IMR-90 (cell line): Measurements from ENCODE around the gene PLCZ1. TPM values are rescaled to one million over a fixed set of nuclear protein-coding genes. Genes with fewer than 3 reads are reported as not detected.
A peak's percentile ranks its signal among the peaks of the same experiment; 100 is the strongest.

Source experiments
- ATAC-seq: fragments of 200-7000 bp; cut with Tn5 transposase; 2 replicates; pipeline ENCODE4 v1.9.1; 2020; ENCODE audit warnings: low read depth, mild to moderate bottlenecking, moderate library complexity
- BruUV-seq: library from RNA; stranded (reverse); fragments of 400-500 nt; replicated peaks from 2 replicates; lab custom pipeline; 2021; lab: Mats Ljungman, UMichigan
- CTCF ChIA-PET: fragments of 300-600 bp; formaldehyde crosslinking; extraction: SDS; loops from one replicate; lab custom pipeline; 2021; ENCODE audit warnings: antibody characterized with exemption; lab: Yijun Ruan, JAX
- POLR2A ChIA-PET: fragments of 300-600 bp; sonication (Branson Sonifier 250); formaldehyde crosslinking; loops from one replicate; lab custom pipeline; 2022; ENCODE audit warnings: antibody characterized with exemption; ENCODE audit not compliant: unreplicated experiment; lab: Charles Lee
- DNase-seq: peaks from one replicate; pipeline ENCODE4 v3.0.0; 2013
- H2AFZ ChIP-seq: replicated peaks from 2 replicates; pipeline ENCODE3; 2013; ENCODE audit warnings: low read length, mild to moderate bottlenecking; ENCODE audit not compliant: poor library complexity
- H2AK5ac ChIP-seq: 2 replicates; pipeline ENCODE4 v1.6.1; 2013; ENCODE audit warnings: low read depth, low read length, inconsistent platforms
- H2AK9ac ChIP-seq: replicated peaks from 2 replicates; pipeline ENCODE3; 2013; ENCODE audit warnings: mild to moderate bottlenecking, low read depth, low read length, moderate library complexity; ENCODE audit not compliant: poor library complexity
- H2BK120ac ChIP-seq: 2 replicates; pipeline ENCODE4 v1.6.1; 2013; ENCODE audit warnings: low read depth, low read length, inconsistent platforms
- H2BK15ac ChIP-seq: 3 replicates; pipeline ENCODE4 v1.6.1; 2013; ENCODE audit warnings: low read depth, low read length, inconsistent platforms
- H2BK20ac ChIP-seq: 2 replicates; pipeline ENCODE4 v1.6.1; 2013; ENCODE audit warnings: low read depth, mild to moderate bottlenecking, inconsistent platforms, low read length, moderate library complexity
- H2BK5ac ChIP-seq: 2 replicates; pipeline ENCODE4 v1.6.1; 2013; ENCODE audit warnings: mild to moderate bottlenecking, low read depth, low read length, inconsistent platforms; ENCODE audit not compliant: poor library complexity, severe bottlenecking
- H3K14ac ChIP-seq: replicated peaks from 2 replicates; pipeline ENCODE4 v1.6.1; 2013; ENCODE audit warnings: low read depth, low read length, inconsistent platforms
- H3K18ac ChIP-seq: 2 replicates; pipeline ENCODE4 v1.6.1; 2013; ENCODE audit warnings: low read depth, low read length, control low read depth
- H3K23ac ChIP-seq: 2 replicates; pipeline ENCODE4 v1.6.1; 2013; ENCODE audit warnings: low read depth, low read length, inconsistent platforms
- H3K27ac ChIP-seq: 2 replicates; pipeline ENCODE4 v1.5.1; 2013; ENCODE audit warnings: mild to moderate bottlenecking, control low read depth, low read length; ENCODE audit not compliant: insufficient read depth
- H3K27me3 ChIP-seq: 2 replicates; pipeline ENCODE4 v1.6.1; 2013; ENCODE audit warnings: low read length; ENCODE audit not compliant: control insufficient read depth, insufficient read depth
- H3K36me3 ChIP-seq: 2 replicates; pipeline ENCODE4 v1.6.1; 2013; ENCODE audit warnings: low read length, mixed read lengths; ENCODE audit not compliant: control insufficient read depth, insufficient read depth
- H3K4ac ChIP-seq: 2 replicates; pipeline ENCODE4 v1.6.1; 2013; ENCODE audit warnings: low read depth, low read length, inconsistent platforms
- H3K4me1 ChIP-seq: 2 replicates; pipeline ENCODE4 v1.6.1; 2013; ENCODE audit warnings: low read length, mixed read lengths; ENCODE audit not compliant: control insufficient read depth, insufficient read depth
- H3K4me2 ChIP-seq: 2 replicates; pipeline ENCODE4 v1.6.1; 2013; ENCODE audit warnings: low read depth, mild to moderate bottlenecking, control low read depth, low read length, moderate library complexity
- H3K4me3 ChIP-seq: 2 replicates; pipeline ENCODE4 v1.5.1; 2013; ENCODE audit warnings: low read depth, mild to moderate bottlenecking, control low read depth, low read length, moderate library complexity; ENCODE audit not compliant: insufficient read depth
- H3K56ac ChIP-seq: 2 replicates; pipeline ENCODE4 v1.6.1; 2013; ENCODE audit warnings: low read length, inconsistent platforms; ENCODE audit not compliant: insufficient read depth; ENCODE audit errors: extremely low read depth
- H3K79me1 ChIP-seq, 2 experiments: 2 replicates each; pipeline ENCODE4 v1.6.1; 2013; ENCODE audit warnings: low read length in 2 of 2, inconsistent platforms in 1 of 2, low read depth in 1 of 2
- H3K9ac ChIP-seq: 2 replicates; pipeline ENCODE4 v1.6.1; 2013; ENCODE audit warnings: low read depth, low read length, control low read depth
- H3K9me1 ChIP-seq: 2 replicates; pipeline ENCODE4 v1.6.1; 2013; ENCODE audit warnings: low read length, inconsistent platforms; ENCODE audit not compliant: insufficient read depth
- H3K9me3 ChIP-seq: 2 replicates; pipeline ENCODE4 v1.6.1; 2013; ENCODE audit warnings: low read length; ENCODE audit not compliant: control insufficient read depth, insufficient read depth
- H4K20me1 ChIP-seq: 2 replicates; pipeline ENCODE4 v1.6.1; 2013; ENCODE audit warnings: low read length, inconsistent platforms; ENCODE audit not compliant: insufficient read depth
- H4K5ac ChIP-seq: 2 replicates; pipeline ENCODE4 v1.6.1; 2013; ENCODE audit warnings: mild to moderate bottlenecking, low read depth, low read length, control low read depth
- H4K8ac ChIP-seq, 2 experiments: 2 replicates each; pipeline ENCODE4 v1.6.1; 2013; ENCODE audit warnings: low read depth in 2 of 2, low read length in 2 of 2, control low read depth in 1 of 2, inconsistent platforms in 1 of 2
- H4K91ac ChIP-seq: 2 replicates; pipeline ENCODE4 v1.6.1; 2013; ENCODE audit warnings: low read depth, low read length, inconsistent platforms; ENCODE audit not compliant: insufficient read depth
- BHLHE40 ChIP-seq: fragments of 150-350 bp; IDR thresholded peaks from 2 replicates; pipeline ENCODE4 v1.6.1; 2016; ENCODE audit warnings: mild to moderate bottlenecking, low read depth, low read length
- CHD1 ChIP-seq: IDR thresholded peaks from 2 replicates; pipeline ENCODE4 v1.6.1; 2012; ENCODE audit warnings: low read depth, low read length, improper control_type of control experiment
- MXI1 ChIP-seq: IDR thresholded peaks from 2 replicates; pipeline ENCODE4 v1.6.1; 2012; ENCODE audit warnings: low read depth, mild to moderate bottlenecking, low read length, moderate library complexity, borderline replicate concordance
- NFE2L2 ChIP-seq: fragments of 150-350 bp; IDR thresholded peaks from 2 replicates; pipeline ENCODE4 v1.6.1; 2016; ENCODE audit warnings: low read depth, mild to moderate bottlenecking, low read length
- WGBS, 2 experiments: methylation state at CpG; one replicate each; pipeline versions ENCODE4 v1.1.5 to v1.1.7; 2013; ENCODE audit warnings: missing lambda C conversion rate in 2 of 2; ENCODE audit not compliant: insufficient read length in 1 of 2; ENCODE audit errors: extremely low coverage in 2 of 2; 5-methylcytosine and 5-hydroxymethylcytosine counted together
- dilution Hi-C: fragments of 300-500 bp; cut with HindIII; formaldehyde crosslinking; loops from one replicate; pipeline ENCODE4 v1.14.3; 2018; ENCODE audit warnings: low sequenced_read_pairs; ENCODE audit not compliant: unreplicated experiment
- in situ Hi-C: fragments of 300-500 bp; cut with MboI; formaldehyde crosslinking; loops from 3 replicates; pipeline ENCODE4 v1.14.3; 2019; ENCODE audit warnings: low sequenced_read_pairs, inconsistent platforms, mixed read lengths
- intact Hi-C: fragments of 100-400 bp; cut with micrococcal nuclease; formaldehyde crosslinking; loops from 2 replicates; pipeline ENCODE4 v1.10.0; 2022
- polyA plus RNA-seq, 3 experiments: library from polyadenylated mRNA; depleted of rRNA; stranded (reverse); fragments of >200 nt; gene quantifications; 2 replicates each; pipeline ENCODE4 v1.2.3, GENCODE V29; 2012; ENCODE audit warnings: low replicate concordance in 1 of 3
- total RNA-seq: library from RNA; depleted of rRNA; stranded (reverse); fragments of >200 nt; gene quantifications from 2 replicates; pipeline ENCODE4 v1.2.3, GENCODE V29; 2012

PLCZ1 gene
- total and polyA plus RNA-seq, 2 of the 4 experiments (the other 2 are of a cell fraction), result not detected

DNA sequence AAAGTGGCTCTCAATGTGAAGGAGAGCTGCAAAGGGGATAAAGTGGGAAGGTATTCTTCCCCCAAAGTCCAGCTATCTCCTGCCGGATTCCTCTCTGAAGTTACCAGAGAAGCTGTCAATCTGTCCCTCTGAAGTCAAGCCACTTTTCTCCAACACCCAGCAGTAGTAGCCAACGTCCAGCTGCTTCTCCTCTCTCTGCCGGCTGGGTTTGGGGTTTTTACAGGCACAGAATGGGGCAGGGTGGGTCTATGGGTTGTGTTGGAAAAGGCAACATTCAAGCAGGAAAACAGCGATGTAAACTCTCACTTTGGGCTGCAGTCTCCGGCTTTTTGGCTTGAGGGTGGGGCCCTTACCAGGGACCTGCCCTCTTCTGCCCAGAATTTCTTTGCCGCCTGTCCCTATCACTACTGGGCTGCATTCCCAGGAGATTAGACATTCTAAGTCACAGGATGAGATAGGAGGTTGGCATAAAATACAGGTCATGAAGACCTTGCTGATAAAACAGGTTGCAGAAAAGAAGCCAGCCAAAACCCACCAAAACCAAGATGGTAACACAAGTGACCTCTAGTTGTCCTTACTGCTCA is 16.4 kb upstream of the PLCZ1 start:
- no peaks in the 10 kb centered on the region for H3K79me1 ChIP-seq
- H3K9ac ChIP-seq, result no peak overlapping the region
- H2BK5ac ChIP-seq, result no peak overlapping the region
- no peak overlapping the region for H2AK9ac ChIP-seq
- no peak overlapping the region for H3K4me2 ChIP-seq
- ChIA-PET POLR2A (no interaction called here), CTCF (no interaction called here)
- no peak overlapping the region for H2AFZ ChIP-seq
- peak overlapping the region; percentile 74 for H3K14ac ChIP-seq
- no peaks in the 10 kb centered on the region for H4K20me1 ChIP-seq
- peaks cover 16% of the 10 kb centered on the region for H3K4me1 ChIP-seq
- dilution Hi-C loops, result no loop called here
- intact Hi-C loops, result no loop called here
- H3K36me3 ChIP-seq, result no peaks in the 10 kb centered on the region
- H3K23ac ChIP-seq, result no peak overlapping the region
- H3K4ac ChIP-seq, result peak overlapping the region; percentile 65; the same call in 1 of the 2 replicates
- no TSS peak for BruUV-seq
- H3K27me3 ChIP-seq, result no peaks in the 10 kb centered on the region
- in situ Hi-C loops, result no loop called here
- DNase-seq (no peak), ATAC-seq (no peak)
- H3K4me3 ChIP-seq, result no peak overlapping the region
- peak overlapping the region; percentile 86 for H2BK120ac ChIP-seq
- peaks cover 18% of the 10 kb centered on the region for H3K9me1 ChIP-seq
- no peak overlapping the region for H3K27ac ChIP-seq
- H2BK20ac ChIP-seq, result peak overlapping the region; percentile 48
- H2AK5ac ChIP-seq, result no peak overlapping the region; the same call in 1 of the 2 replicates
- H4K5ac ChIP-seq, result no peak overlapping the region
- no CpG with 5 or more reads among the region's 6 CpGs for WGBS, 2 experiments
- H3K18ac ChIP-seq, result peak overlapping the region; percentile 30; the same call in 1 of the 2 replicates
- no peak overlapping the region for H3K56ac ChIP-seq
- H2BK15ac ChIP-seq, result no peak overlapping the region
- peak overlapping the region in 1 of 2 experiments; percentile 32; a peak in 2 of 4 replicates for H4K8ac ChIP-seq
- H4K91ac ChIP-seq, result 0 out of 2 replicates have a peak overlapping the region, but pooled peaks have one; percentile 52
- no peaks in the 10 kb centered on the region for H3K9me3 ChIP-seq
- TF ChIP-seq CHD1 (no peak), NFE2L2 (no peak), BHLHE40 (no peak), MXI1 (no peak)
